Activated naive CD8-positive, alpha-beta T cell treated with anti-CD3 and anti-CD28 coated beads for 36 hours (primary cell): Measurements from ENCODE around the gene IL27RA. TPM values are rescaled to one million over a fixed set of nuclear protein-coding genes. Genes with fewer than 3 reads are reported as not detected.
"Not testable (repeated sequence)": the region's sequence is repeated elsewhere in the genome, so short reads cannot be mapped to it uniquely, and the experiment has no call there.

Experiments
- DNase-seq: peaks from one replicate; pipeline ENCODE4 v3.0.0; 2021
- H3K27ac Mint-ChIP-seq: one replicate; pipeline ENCODE4 v1.8.0; 2022; ENCODE audit warnings: mild to moderate bottlenecking, moderate library complexity, mixed read lengths
- H3K27me3 Mint-ChIP-seq: one replicate; pipeline ENCODE4 v1.8.0; 2022; ENCODE audit warnings: mild to moderate bottlenecking, mixed read lengths
- H3K36me3 Mint-ChIP-seq: one replicate; pipeline ENCODE4 v1.8.0; 2021; ENCODE audit warnings: mild to moderate bottlenecking, mixed read lengths
- H3K4me1 Mint-ChIP-seq: one replicate; pipeline ENCODE4 v1.8.0; 2021; ENCODE audit warnings: mixed read lengths
- H3K4me3 Mint-ChIP-seq: one replicate; pipeline ENCODE4 v1.8.0; 2022; ENCODE audit warnings: mild to moderate bottlenecking, moderate library complexity, mixed read lengths
- H3K9me3 Mint-ChIP-seq: one replicate; pipeline ENCODE4 v1.8.0; 2022; ENCODE audit warnings: mixed read lengths
- total RNA-seq, 2 experiments: library from RNA; stranded (reverse); gene quantifications; one replicate each; pipeline ENCODE4 v1.2.3, GENCODE V29; 2021

IL27RA gene
- total RNA-seq, 2 experiments from 2014 or later, result 48.2 to 48.5 TPM

DNA sequence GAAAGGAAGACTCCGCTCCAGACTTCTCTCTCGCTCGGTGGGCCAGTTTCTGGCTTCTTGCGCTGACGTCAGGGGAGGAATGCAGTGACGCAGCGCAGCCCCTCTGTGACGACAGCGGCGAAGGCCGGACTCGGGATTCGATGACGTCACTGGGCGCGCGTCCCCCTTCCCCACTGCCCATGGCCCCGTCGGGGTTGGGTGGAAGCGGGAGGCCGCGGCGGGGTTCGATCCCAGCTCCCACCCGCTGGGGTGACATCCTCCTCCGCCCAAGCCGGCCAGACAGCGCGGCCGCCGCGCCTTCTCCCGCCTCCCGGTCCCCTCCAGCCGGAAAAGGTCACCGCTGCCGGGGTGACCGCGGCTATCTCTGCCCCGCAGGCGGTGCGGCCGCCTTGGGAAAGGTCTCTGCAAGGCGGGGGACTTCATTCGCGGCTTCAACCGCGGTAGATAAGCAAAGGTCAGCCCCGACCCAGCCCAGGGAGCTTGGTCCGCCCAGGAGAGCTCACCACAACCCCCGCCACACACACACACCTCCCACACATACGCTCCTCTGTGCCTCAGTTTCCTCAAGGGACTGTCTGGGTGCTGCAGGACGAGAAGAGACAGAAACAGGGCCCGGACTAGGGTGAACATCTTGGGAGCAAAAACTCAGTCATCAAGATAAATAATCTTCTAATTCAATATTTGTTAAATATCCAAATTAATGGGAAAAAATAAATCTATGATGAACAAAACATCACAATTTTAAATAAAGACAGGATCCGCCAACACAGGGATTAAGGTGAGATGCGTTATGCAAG, 24.6 kb upstream of the IL27RA start:
- peak overlapping the region; percentile 99 for H3K27ac Mint-ChIP-seq
- no peaks in the 10 kb centered on the region for H3K36me3 Mint-ChIP-seq
- H3K27me3 Mint-ChIP-seq, result no peaks in the 10 kb centered on the region
- no peaks in the 10 kb centered on the region for H3K9me3 Mint-ChIP-seq
- DNase-seq, result no peak
- H3K4me3 Mint-ChIP-seq, result peak overlapping the region; percentile 92
- peaks cover 35% of the 10 kb centered on the region for H3K4me1 Mint-ChIP-seq

- H3K27me3 Mint-ChIP-seq, result no peaks in the 10 kb centered on the region
- DNase-seq, result no peak
- no peaks in the 10 kb centered on the region for H3K9me3 Mint-ChIP-seq
- no peak overlapping the region for H3K27ac Mint-ChIP-seq
- H3K4me1 Mint-ChIP-seq, result peaks cover 3% of the 10 kb centered on the region
- no peak overlapping the region for H3K4me3 Mint-ChIP-seq
- H3K36me3 Mint-ChIP-seq, result no peaks in the 10 kb centered on the region
Measured at GRCh38 chr19:14012378-14012915, 19.1 kb upstream of the IL27RA start.

DNA sequence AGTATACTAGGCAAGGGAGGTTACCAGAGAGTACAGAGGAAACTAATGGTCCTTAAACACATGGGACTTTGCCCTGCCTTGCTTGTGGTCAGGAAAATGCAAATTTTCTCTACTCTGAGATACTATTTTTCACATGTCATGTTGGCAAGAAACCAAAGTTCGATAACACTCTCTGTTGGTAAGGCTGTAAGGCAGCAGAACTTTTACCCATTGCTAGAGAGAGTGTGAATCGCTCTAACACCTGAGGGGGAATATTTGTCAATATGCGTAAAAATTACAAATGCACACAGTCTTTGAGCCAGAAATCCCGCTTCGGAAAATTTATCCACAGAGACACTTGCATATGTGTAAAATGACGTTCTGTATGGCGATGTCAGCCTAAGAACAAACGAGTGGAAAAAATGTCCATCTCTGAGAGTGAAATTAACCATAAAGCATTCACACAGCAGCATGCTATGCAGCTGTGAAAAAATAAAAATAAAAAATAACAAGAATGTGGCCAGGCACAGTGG, 16.0 kb upstream of the IL27RA start:
- peaks cover 5% of the 10 kb centered on the region for H3K4me1 Mint-ChIP-seq
- no peaks in the 10 kb centered on the region for H3K36me3 Mint-ChIP-seq

GRCh38 chr19:14019100-14019499, 12.5 kb upstream of the IL27RA start:
- Mint-ChIP-seq H3K27ac (no peak overlapping the region), H3K36me3 (no peaks in the 10 kb centered on the region), H3K27me3 (no peaks in the 10 kb centered on the region), H3K4me1 (peaks cover 11% of the 10 kb centered on the region), H3K4me3 (no peak overlapping the region), H3K9me3 (no peaks in the 10 kb centered on the region)
- no peak for DNase-seq

More for the DNA sequence above, 16.0 kb upstream of the IL27RA start:
- DNase-seq, result no peak
- Mint-ChIP-seq H3K9me3 (no peaks in the 10 kb centered on the region), H3K27me3 (no peaks in the 10 kb centered on the region), H3K27ac (no peak overlapping the region), H3K4me3 (no peak overlapping the region)

DNA sequence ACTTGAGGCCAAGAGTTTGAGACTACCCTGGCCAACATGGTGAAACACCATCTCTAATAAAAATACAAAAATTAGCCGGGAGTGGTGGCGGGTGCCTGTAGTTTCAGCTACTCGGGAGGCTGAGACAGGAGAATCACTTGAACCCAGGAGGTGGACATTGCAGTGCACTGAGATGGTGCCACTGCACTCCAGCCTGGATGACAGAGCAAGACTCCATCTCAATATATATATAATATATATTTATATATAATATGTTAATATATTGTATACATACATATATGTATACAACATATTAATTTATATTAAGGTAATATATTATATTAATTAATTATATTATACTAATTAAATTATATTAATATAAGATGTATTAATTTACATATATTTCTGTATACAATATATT, 11.8 kb upstream of the IL27RA start:
- H3K4me3 Mint-ChIP-seq, H3K27me3 Mint-ChIP-seq, H3K27ac Mint-ChIP-seq, H3K9me3 Mint-ChIP-seq, H3K36me3 Mint-ChIP-seq, DNase-seq: not testable (repeated sequence)
- H3K4me1 Mint-ChIP-seq, result peaks cover 11% of the 10 kb centered on the region

GRCh38 chr19:14021474-14021873, 10.1 kb upstream of the IL27RA start:
- peaks cover 8% of the 10 kb centered on the region for H3K4me1 Mint-ChIP-seq
- no peaks in the 10 kb centered on the region for H3K36me3 Mint-ChIP-seq
- no peak for DNase-seq
- H3K4me3 Mint-ChIP-seq, result no peak overlapping the region
- no peaks in the 10 kb centered on the region for H3K27me3 Mint-ChIP-seq
- H3K9me3 Mint-ChIP-seq, result no peaks in the 10 kb centered on the region
- no peak overlapping the region for H3K27ac Mint-ChIP-seq

DNA sequence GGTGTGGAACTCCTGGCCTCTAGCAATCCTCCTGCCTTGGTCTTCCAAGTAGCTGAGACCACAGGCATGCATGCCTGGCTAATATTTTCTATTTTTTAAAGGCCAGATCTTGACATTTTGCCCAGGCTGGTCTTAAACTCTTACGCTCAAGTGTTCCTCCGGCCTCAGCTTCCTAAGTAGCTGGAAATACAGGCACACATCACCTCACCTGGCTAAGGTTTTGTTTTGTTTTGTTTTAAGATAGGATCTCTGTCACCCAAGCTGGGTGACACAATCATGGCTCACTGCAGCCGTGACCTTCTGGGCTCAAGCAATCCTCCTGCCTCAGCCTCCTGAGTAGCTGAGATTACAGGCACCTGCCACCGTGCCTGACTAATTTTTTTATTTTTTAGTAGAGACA, 9.1 kb upstream of the IL27RA start:
- DNase-seq, result no peak
- no peaks in the 10 kb centered on the region for H3K9me3 Mint-ChIP-seq
- H3K36me3 Mint-ChIP-seq, result no peaks in the 10 kb centered on the region
- H3K27ac Mint-ChIP-seq, result no peak overlapping the region
- H3K4me1 Mint-ChIP-seq, result peaks cover 8% of the 10 kb centered on the region
- H3K4me3 Mint-ChIP-seq, result no peak overlapping the region
- H3K27me3 Mint-ChIP-seq, result no peaks in the 10 kb centered on the region

- Mint-ChIP-seq H3K4me3 (no peak overlapping the region), H3K27ac (no peak overlapping the region), H3K27me3 (no peaks in the 10 kb centered on the region), H3K4me1 (peaks cover 8% of the 10 kb centered on the region), H3K9me3 (no peaks in the 10 kb centered on the region), H3K36me3 (no peaks in the 10 kb centered on the region)
- DNase-seq, result no peak
Measured at GRCh38 chr19:14023404-14024235, 7.9 kb upstream of the IL27RA start.

DNA sequence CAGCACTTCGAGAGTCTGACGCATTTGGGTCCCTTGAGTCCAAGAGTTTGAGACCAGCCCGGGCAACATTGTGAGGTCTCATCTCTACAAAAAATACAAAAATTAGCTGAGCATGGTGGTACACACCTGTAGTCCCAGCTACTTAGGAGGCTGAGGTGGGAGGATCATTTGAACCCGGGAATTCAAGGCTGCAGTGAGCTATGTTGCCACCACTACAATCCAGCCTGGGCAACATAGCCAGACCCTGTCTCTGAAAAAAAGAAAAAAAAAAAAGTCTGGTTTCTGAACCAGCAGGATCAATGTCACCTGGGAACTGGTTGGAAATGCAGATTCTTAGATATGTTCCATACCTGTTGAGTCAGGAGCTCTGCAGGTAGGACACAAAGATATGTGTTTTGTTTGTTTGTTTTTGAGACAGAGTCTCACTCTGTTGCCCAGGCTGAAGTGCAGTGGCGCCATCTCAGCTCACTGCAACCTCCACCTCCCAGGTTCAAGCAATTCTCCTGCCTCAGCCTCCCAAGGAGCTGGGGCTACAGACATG, 4.8 kb upstream of the IL27RA start:
- peaks cover 15% of the 10 kb centered on the region for H3K4me1 Mint-ChIP-seq
- not testable (repeated sequence) for DNase-seq, H3K4me3 Mint-ChIP-seq, H3K27ac Mint-ChIP-seq, H3K9me3 Mint-ChIP-seq, H3K36me3 Mint-ChIP-seq, H3K27me3 Mint-ChIP-seq

GRCh38 chr19:14027856-14028450, 3.6 kb upstream of the IL27RA start, which contains the start of gene RLN3:
TSS of gene RLN3 (plus strand) at chr19:14028148. CDS start at chr19:14028205, 57 bp downstream.
- Mint-ChIP-seq H3K4me3 (no peak within 1 kb of the TSS), H3K4me1 (peaks cover 20% of the 10 kb centered on the region), H3K27me3 (no peaks in the 10 kb centered on the region), H3K27ac (no peak within 1 kb of the TSS), H3K9me3 (no peaks in the 10 kb centered on the region), H3K36me3 (peaks cover 4% of the 10 kb centered on the region)
- no peak for DNase-seq

- no peak for DNase-seq
- Mint-ChIP-seq H3K4me1 (peaks cover 19% of the 10 kb centered on the region), H3K36me3 (peaks cover 5% of the 10 kb centered on the region), H3K9me3 (no peaks in the 10 kb centered on the region), H3K4me3 (no peak overlapping the region), H3K27ac (no peak overlapping the region), H3K27me3 (no peaks in the 10 kb centered on the region)
Measured at GRCh38 chr19:14028901-14029300, 2.7 kb upstream of the IL27RA start.

- H3K27ac Mint-ChIP-seq, result peak overlapping the region; percentile 88
- no peaks in the 10 kb centered on the region for H3K9me3 Mint-ChIP-seq
- DNase-seq, result no peak
- no peaks in the 10 kb centered on the region for H3K27me3 Mint-ChIP-seq
- H3K36me3 Mint-ChIP-seq, result peaks cover 8% of the 10 kb centered on the region
- peak overlapping the region; percentile 94 for H3K4me3 Mint-ChIP-seq
- peaks cover 23% of the 10 kb centered on the region for H3K4me1 Mint-ChIP-seq
Measured at GRCh38 chr19:14030997-14031718, 404 bp upstream of the IL27RA start.

DNA sequence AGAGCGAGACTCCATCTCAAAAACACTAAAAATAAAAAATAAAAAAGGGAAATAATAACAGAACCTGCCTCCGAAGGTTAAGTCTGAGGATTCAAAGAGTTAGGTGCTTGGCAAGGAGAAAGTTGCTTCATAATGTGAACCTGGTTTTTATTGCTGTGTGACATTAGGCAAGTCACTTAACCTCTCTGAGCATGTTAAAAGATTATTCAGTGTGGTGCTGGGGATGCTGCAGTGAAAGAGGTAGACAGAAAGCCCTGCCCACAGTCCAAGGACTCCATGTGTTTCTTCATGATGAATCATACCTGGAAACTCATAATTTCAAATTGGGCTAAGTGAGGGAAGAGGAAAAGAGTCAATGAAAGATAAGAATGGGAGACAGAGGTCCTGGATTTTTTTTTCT, 2.4 kb downstream of the IL27RA start:
- H3K36me3 Mint-ChIP-seq, result peaks cover 18% of the 10 kb centered on the region
- H3K9me3 Mint-ChIP-seq, result no peaks in the 10 kb centered on the region
- H3K27me3 Mint-ChIP-seq, result no peaks in the 10 kb centered on the region
- DNase-seq, result no peak
- peaks cover 26% of the 10 kb centered on the region for H3K4me1 Mint-ChIP-seq
- peak overlapping the region; percentile 24 for H3K4me3 Mint-ChIP-seq
- H3K27ac Mint-ChIP-seq, result peak overlapping the region; percentile 57

DNA sequence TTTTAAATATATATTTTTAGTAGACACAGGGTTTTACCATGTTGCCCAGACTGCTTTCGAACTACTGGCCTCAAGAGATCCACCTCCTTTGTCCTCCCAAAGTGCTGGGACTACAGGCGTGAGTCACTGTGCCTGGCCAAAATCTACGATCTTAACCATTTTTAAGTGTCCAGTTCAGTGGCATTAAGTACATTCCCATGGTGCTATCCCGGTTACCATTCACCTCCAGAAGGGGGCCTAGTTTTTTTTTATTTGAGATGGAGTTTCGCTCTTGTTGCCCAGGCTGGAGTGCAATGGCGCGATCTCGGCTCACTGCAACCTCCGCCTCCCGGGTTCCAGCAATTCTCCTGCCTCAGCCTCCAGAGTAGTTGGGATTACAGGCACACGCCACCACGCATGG, 3.6 kb downstream of the IL27RA start:
- peaks cover 19% of the 10 kb centered on the region for H3K36me3 Mint-ChIP-seq
- not testable (repeated sequence) for H3K27ac Mint-ChIP-seq, DNase-seq, H3K27me3 Mint-ChIP-seq, H3K4me3 Mint-ChIP-seq, H3K9me3 Mint-ChIP-seq
- peaks cover 26% of the 10 kb centered on the region for H3K4me1 Mint-ChIP-seq
